Glomerular endothelial cell (primary cell): ENCODE results near the gene PRSS2. TPM values are rescaled to one million over a fixed set of nuclear protein-coding genes. Genes with fewer than 3 reads are reported as not detected.
"Not testable (repeated sequence)": the region's sequence is repeated elsewhere in the genome, so short reads cannot be mapped to it uniquely, and the experiment has no call there.

Source experiments
- DNase-seq: peaks from one replicate; pipeline ENCODE4 v3.0.0-alpha.2; 2011; ENCODE audit warnings: low read depth, low spot score; ENCODE audit errors: extremely low read depth
- total RNA-seq: library from RNA; depleted of rRNA; stranded (reverse); fragments of >200 nt; gene quantifications from 2 replicates; pipeline ENCODE4 v1.2.3, GENCODE V29; 2015

Gene PRSS2
- total RNA-seq = 0.41 and 3.0 TPM in 2 replicates

DNA sequence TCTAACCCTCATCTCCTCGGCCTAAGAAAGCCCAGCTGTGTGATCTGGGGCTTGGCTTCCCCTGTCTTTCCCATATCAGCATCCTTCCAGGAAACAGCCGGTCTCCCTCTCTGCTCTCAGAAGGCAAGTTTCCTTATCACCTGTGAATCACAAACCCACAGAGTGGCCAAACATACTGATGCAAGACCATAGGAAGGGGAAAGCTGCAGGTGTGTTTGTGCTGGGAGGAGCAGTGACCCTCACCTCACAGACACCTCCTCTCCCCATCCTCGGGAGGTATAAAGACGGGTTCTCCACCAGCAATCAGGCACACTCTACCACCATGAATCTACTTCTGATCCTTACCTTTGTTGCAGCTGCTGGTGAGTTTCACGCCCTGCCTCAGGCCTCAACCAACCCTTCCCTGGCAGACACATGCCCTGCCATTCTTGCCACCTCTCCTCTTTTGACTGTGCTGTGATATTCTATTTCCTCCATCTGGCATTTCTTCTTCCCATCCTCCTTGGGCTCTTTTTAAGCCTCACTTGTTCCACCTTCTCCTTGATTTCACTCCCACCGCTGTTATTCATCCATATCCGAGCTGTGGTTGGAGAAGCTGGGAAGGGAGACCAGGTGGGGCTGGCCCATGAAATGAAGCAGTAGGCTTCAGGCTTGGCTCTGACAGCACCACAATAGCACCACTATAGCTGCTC is at the start of gene PRSS2:
Gene PRSS2 (plus strand): TSS at position 310 of the 692 bp plus-strand sequence. CDS start 13 bp downstream, at position 323.
- no peak for DNase-seq

- DNase-seq = no peak
Observed at GRCh38 chr7:142720986-142721385, 49.8 kb upstream of the PRSS2 start.

- DNase-seq = no peak
Observed at GRCh38 chr7:142722248-142722794, 48.4 kb upstream of the PRSS2 start.

DNA sequence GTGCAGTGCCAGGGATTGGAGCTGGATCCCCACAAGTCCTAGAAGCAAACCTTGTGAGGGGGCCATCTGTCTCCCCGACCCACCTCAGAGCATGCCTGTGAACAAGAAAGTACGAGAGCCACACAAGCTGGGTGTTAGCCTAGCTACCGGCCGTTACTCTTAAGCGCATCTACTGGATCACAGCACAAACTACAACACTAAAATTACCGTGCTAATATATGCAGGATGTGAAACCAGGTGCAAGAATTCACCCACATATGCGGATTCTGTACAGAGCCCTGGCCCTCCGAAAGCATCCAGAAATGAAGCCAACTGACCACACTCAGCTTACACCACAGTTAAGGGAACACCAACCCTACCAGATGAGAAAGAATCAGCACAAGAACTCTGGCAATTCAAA is 37.5 kb upstream of the PRSS2 start:
- DNase-seq = no peak

GRCh38 chr7:142739923-142740492 is 30.8 kb upstream of the PRSS2 start:
- DNase-seq = no peak

GRCh38 chr7:142740786-142741185 is 30.0 kb upstream of the PRSS2 start:
- DNase-seq = no peak

DNA sequence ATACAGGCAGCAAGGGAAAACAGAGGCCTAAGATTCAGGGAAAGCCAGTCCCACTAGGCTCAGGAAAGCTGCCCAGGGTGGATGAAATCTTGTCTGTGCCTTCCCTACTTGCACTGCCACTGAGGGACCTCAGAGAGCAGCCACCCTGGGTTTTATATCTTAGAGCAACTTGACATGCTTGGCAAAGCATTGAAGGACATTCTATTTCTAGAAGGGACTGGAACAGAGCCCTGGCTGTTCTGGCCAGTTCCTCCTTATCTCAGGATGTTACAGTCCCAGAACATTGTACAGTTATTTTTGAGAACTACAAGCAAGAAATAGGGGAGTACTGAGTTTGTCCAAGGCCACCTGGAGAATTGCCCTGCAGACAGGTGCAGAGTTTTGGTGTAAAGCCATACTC is 28.8 kb upstream of the PRSS2 start:
- DNase-seq = not testable (repeated sequence)

DNA sequence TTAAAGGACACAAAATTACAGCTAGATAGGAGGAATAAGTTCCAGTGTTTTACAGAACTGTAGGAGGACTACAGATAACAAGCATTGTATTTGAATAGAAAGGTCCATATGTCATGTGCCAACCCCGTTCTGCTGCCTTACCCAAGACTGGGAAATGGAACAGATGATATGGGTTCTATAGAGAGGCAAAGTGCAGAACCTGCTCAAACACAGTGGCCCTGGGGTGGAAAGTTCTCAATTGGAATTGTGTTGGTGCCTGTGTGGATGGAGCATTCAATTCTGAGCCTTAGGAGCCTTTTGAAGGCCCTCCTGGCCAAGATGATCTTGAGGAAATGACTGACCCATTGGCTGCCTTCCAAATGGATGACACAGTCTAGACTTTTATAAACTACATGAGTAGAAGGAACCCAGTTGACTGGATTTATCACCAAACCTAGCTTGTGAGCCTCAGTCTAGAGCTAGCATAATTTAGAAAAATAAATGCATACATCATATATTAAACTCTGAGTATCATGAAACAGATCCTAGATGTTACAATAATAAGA is 25.6 kb upstream of the PRSS2 start:
- no peak for DNase-seq

GRCh38 chr7:142745745-142746144 is 25.0 kb upstream of the PRSS2 start:
- no peak for DNase-seq

- no peak for DNase-seq
Observed at GRCh38 chr7:142746264-142746663, 24.5 kb upstream of the PRSS2 start.

DNA sequence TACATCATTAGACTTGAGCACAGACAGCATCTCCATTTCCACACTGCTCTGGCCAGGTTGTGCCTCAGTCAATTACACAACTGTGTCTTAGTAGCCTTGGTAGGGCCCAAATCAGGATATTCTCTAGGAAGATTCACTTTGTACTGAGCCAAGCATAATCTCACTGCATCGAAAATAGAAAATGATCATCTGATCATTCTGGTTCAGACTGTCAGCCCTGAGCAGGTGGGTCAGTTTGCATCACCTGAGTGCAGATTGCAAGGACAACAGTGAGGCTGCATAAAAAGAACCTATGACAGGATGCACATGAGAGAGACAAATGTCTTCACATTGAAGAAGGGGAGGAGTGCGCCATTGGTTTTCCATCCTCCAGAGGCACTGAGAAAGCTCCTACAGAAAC is 22.4 kb upstream of the PRSS2 start:
- DNase-seq = not testable (repeated sequence)

DNA sequence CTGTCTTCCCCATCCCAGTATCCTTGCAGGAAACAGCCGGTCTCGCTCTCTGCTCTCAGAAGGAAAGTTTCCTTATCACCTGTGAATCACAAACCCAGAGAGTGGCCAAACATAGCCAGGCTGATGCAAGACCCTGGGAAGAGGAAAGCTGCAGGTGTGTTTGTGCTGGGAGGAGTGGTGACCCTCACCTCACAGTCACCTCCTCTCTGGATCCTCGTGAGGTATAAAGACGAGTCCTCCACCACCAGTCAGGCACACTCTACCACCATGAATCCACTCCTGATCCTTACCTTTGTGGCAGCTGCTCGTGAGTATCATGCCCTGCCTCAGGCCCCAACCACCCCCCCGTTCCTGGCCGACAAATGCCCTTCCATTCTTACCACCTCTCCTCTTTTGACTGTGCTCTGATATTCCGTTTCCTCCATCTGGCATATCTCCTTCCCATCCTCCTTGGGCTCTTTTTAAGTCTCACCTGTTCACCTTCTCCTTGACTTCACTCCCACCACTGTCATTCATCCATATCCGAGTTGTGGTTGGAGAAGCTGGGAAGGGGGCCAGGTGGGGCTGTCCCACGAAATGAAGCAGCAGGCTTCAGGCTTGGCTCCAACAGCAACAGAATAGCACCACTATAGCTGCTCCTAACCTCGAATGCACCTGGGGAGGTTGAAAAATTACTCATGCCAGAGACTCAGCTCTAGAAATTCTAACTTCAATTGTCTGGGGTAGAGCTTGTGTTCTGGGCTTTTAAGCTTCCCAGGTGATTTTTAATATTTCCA is 21.4 kb upstream of the PRSS2 start, which contains the start of gene PRSS1:
Gene PRSS1 (plus strand): TSS at position 255 of the 776 bp plus-strand sequence. CDS start 13 bp downstream, at position 268.
- no peak for DNase-seq

GRCh38 chr7:142750321-142750938 is 20.3 kb upstream of the PRSS2 start:
- no peak for DNase-seq

DNA sequence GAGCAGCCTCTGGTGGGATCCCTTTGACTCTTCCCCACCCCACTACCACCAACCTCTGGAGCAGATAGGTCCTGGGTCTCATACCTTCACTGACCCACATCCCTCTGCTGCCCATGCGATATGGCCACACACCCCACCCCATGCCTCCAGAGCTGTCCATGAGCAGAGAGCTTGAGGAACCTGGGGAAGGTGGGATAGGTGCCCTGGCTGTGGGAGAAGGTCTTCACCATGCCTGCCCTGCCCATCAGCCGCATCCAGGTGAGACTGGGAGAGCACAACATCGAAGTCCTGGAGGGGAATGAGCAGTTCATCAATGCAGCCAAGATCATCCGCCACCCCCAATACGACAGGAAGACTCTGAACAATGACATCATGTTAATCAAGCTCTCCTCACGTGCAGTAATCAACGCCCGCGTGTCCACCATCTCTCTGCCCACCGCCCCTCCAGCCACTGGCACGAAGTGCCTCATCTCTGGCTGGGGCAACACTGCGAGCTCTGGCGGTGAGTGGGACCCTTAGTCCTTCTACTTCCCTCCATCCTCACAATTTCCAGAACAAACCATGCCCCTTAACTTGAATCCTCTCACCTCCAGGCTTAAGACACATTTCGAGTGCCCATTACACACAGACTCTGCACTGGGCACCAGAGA is 19.1 kb upstream of the PRSS2 start:
- not testable (repeated sequence) for DNase-seq

DNA sequence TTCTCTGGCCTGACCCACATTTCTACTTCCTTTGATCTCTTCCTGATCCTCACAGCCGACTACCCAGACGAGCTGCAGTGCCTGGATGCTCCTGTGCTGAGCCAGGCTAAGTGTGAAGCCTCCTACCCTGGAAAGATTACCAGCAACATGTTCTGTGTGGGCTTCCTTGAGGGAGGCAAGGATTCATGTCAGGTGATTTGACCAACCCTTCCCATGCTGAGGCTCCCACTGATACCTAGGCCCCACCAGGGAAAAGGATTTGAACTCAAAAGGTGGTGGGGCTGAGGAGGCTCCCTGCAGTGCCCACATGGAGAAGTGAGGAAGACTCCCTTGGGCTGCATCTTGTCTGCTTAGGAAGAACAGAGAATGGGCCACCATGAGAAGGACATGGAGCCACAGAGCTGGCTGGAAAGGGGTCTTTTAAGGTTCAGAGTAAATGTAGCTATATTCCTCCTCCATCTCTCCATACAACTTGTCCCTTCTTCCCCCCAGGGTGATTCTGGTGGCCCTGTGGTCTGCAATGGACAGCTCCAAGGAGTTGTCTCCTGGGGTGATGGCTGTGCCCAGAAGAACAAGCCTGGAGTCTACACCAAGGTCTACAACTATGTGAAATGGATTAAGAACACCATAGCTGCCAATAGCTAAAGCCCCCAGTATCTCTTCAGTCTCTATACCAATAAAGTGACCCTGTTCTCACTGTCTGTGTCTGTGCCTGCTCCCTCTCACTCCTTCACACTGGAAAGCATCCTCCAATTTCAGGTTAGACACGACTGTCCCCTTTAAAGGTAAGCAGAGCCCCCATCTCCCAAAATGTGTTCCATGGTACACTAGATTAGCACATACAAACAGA is 18.2 kb upstream of the PRSS2 start:
- DNase-seq = no peak

DNA sequence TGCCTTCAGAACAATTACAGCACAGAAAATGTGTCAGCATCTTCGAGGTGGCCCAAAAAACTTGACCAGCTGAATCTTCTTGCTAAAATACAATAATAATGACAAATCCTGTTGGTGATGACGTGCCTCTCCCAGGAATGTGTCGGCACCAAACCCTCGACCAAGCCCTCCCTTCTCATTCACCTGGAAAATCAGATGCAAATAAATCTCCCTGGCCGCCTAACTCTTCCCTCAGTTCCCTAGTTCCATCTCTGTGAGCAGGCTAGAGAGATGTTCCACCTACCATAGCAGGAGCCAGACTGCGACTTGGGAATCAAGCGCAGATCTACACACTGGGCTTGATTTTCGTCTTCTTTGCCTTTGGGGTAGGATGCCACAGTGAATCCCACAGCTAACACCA is 17.4 kb upstream of the PRSS2 start:
- no peak for DNase-seq

GRCh38 chr7:142753925-142754491 is 16.8 kb upstream of the PRSS2 start:
- DNase-seq = not testable (repeated sequence)

GRCh38 chr7:142754681-142755575 is 15.8 kb upstream of the PRSS2 start:
- no peak for DNase-seq
